H1 (cell line): ENCODE data around the gene TSPEAR.

Experiments
- ATF2 ChIP-seq: IDR thresholded peaks from 2 replicates; pipeline ENCODE4 v1.6.1; 2012; ENCODE audit warnings: low read length, inconsistent platforms
- ATF3 ChIP-seq: IDR thresholded peaks from 2 replicates; pipeline ENCODE4 v1.6.1; 2011; ENCODE audit warnings: low read depth, mild to moderate bottlenecking, low read length; ENCODE audit not compliant: insufficient read depth
- EZH2 ChIP-seq: fragments of 200-600 bp; sonication (generic); IDR thresholded peaks from 2 replicates; pipeline ENCODE4 v1.7.1; 2012; ENCODE audit warnings: low read depth, mild to moderate bottlenecking, moderate library complexity, low read length, inconsistent platforms; ENCODE audit not compliant: severe bottlenecking
- POLR2A ChIP-seq, 2 experiments: IDR thresholded peaks; 1 replicate in 1 of 2; 2 replicates in 1 of 2; pipeline ENCODE4 v1.6.1; 2011; ENCODE audit warnings: low read depth in 2 of 2, low read length in 2 of 2, mild to moderate bottlenecking in 2 of 2; ENCODE audit errors: control extremely low read depth in 1 of 2
- POLR2AphosphoS5 ChIP-seq: IDR thresholded peaks from 2 replicates; pipeline ENCODE4 v1.6.1; 2011; ENCODE audit warnings: low read depth, low read length
- POU5F1 ChIP-seq: IDR thresholded peaks from 2 replicates; pipeline ENCODE4 v1.6.1; 2011; ENCODE audit warnings: low read depth, mild to moderate bottlenecking, low read length, moderate library complexity
- TAF1 ChIP-seq: IDR thresholded peaks from 2 replicates; pipeline ENCODE4 v1.6.1; 2011; ENCODE audit warnings: mild to moderate bottlenecking, low read depth, low read length
- TF ChIP-seq, protein P1 (sequence below), 3 experiments: IDR thresholded peaks; 1 replicate in 2 of 3; 2 replicates in 1 of 3; pipeline versions ENCODE4 v1.5.1 to v1.6.1; 2011; ENCODE audit warnings: low read length in 3 of 3, mild to moderate bottlenecking in 3 of 3, inconsistent platforms in 2 of 3, low read depth in 1 of 3, moderate library complexity in 1 of 3; ENCODE audit not compliant: insufficient read depth in 1 of 3; ENCODE audit errors: control extremely low read depth in 1 of 3

GRCh38 chr21:44751799-44752636 is 40.6 kb upstream of the TSPEAR start:
- TF ChIP-seq, protein P1, sequence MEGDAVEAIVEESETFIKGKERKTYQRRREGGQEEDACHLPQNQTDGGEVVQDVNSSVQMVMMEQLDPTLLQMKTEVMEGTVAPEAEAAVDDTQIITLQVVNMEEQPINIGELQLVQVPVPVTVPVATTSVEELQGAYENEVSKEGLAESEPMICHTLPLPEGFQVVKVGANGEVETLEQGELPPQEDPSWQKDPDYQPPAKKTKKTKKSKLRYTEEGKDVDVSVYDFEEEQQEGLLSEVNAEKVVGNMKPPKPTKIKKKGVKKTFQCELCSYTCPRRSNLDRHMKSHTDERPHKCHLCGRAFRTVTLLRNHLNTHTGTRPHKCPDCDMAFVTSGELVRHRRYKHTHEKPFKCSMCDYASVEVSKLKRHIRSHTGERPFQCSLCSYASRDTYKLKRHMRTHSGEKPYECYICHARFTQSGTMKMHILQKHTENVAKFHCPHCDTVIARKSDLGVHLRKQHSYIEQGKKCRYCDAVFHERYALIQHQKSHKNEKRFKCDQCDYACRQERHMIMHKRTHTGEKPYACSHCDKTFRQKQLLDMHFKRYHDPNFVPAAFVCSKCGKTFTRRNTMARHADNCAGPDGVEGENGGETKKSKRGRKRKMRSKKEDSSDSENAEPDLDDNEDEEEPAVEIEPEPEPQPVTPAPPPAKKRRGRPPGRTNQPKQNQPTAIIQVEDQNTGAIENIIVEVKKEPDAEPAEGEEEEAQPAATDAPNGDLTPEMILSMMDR (IDR thresholded peaks at IDR 0.05; ENCODE audit: control extremely low read depth in 1 of 3, insufficient read depth in 1 of 3, low read depth in 1 of 3, low read length in 3 of 3): no peak
- TF ChIP-seq ATF2 (no peak), ATF3 (no peak), TAF1 (no peak), POLR2AphosphoS5 (no peak), POU5F1 (no peak), EZH2 (no peak), POLR2A (IDR thresholded peaks at IDR 0.05; ENCODE audit: control extremely low read depth in 1 of 2, low read depth in 2 of 2, low read length in 2 of 2) (no peak)
